H1 (cell line): ENCODE measurements around the gene SEC11A. TPM values are rescaled to one million over a fixed set of nuclear protein-coding genes. Genes with fewer than 3 reads are reported as not detected.

Experiments
- CTCF ChIA-PET: fragments of 300-600 bp; sonication (Branson Sonifier 250); formaldehyde crosslinking; loops from one replicate; lab custom pipeline; 2021; ENCODE audit not compliant: partially characterized antibody; lab: Charles Lee
- POLR2A ChIA-PET: fragments of 300-600 bp; sonication (Branson Sonifier 250); formaldehyde crosslinking; loops from one replicate; lab custom pipeline; 2021; ENCODE audit warnings: inconsistent platforms; ENCODE audit not compliant: partially characterized antibody; lab: Charles Lee
- DNase-seq, 2 experiments: peaks; one replicate each; pipeline versions ENCODE4 v3.0.0 to v3.0.0-alpha.2; 2010 to 2022; ENCODE audit warnings: low spot score in 2 of 2, low read depth in 1 of 2, mixed read lengths in 1 of 2
- FAIRE-seq: peaks from 2 replicates; lab custom pipeline; 2011; peaks lifted over from hg19 to GRCh38; lab: Jason Lieb, UNC
- H2AFZ ChIP-seq: 2 replicates; pipeline ENCODE4 v1.8.1; 2012; ENCODE audit warnings: low read length, inconsistent platforms
- H2AK5ac ChIP-seq: 2 replicates; pipeline ENCODE4 v1.6.1; 2013; ENCODE audit warnings: low read depth, low read length
- H2BK120ac ChIP-seq: replicated peaks from 2 replicates; pipeline ENCODE3; 2013; ENCODE audit warnings: low read depth, low read length, inconsistent platforms
- H2BK12ac ChIP-seq: 2 replicates; pipeline ENCODE4 v1.6.1; 2013; ENCODE audit warnings: low read depth, low read length
- H2BK15ac ChIP-seq: 2 replicates; pipeline ENCODE4 v1.6.1; 2013; ENCODE audit warnings: low read length
- H2BK20ac ChIP-seq: 2 replicates; pipeline ENCODE4 v1.6.1; 2013; ENCODE audit warnings: low read length
- H2BK5ac ChIP-seq: 2 replicates; pipeline ENCODE4 v1.6.1; 2013; ENCODE audit warnings: low read depth, low read length
- H3K14ac ChIP-seq: 2 replicates; pipeline ENCODE4 v1.6.1; 2013; ENCODE audit warnings: inconsistent platforms; ENCODE audit not compliant: insufficient read length
- H3K18ac ChIP-seq: 2 replicates; pipeline ENCODE4 v1.6.1; 2013; ENCODE audit warnings: low read length; ENCODE audit errors: extremely low read depth
- H3K23ac ChIP-seq: 2 replicates; pipeline ENCODE4 v1.6.1; 2013; ENCODE audit warnings: inconsistent platforms; ENCODE audit not compliant: insufficient read length
- H3K23me2 ChIP-seq: 2 replicates; pipeline ENCODE4 v1.6.1; 2013; ENCODE audit warnings: low read depth, low read length
- H3K27ac ChIP-seq: 2 replicates; pipeline ENCODE4 v1.6.1; 2011; ENCODE audit warnings: low read depth, low read length, inconsistent platforms
- H3K27me3 ChIP-seq, 4 experiments: replicated peaks in 1 of 4; 1 replicate in 1 of 4; 2 replicates in 3 of 4; pipeline versions ENCODE4 v1.6.1 to v1.8.1; 2011 to 2013; ENCODE audit warnings: low read length in 3 of 4, mild to moderate bottlenecking in 3 of 4, inconsistent platforms in 2 of 4, mixed read lengths in 2 of 4, moderate library complexity in 1 of 4; ENCODE audit not compliant: control insufficient read depth in 3 of 4, insufficient read depth in 3 of 4; ENCODE audit errors: extremely low read depth in 1 of 4
- H3K36me3 ChIP-seq, 4 experiments: 2 replicates each; pipeline versions ENCODE4 v1.6.1 to v1.8.1; 2011 to 2013; ENCODE audit warnings: mild to moderate bottlenecking in 4 of 4, low read length in 3 of 4, moderate library complexity in 2 of 4, control low read depth in 1 of 4, inconsistent platforms in 1 of 4; ENCODE audit not compliant: insufficient read depth in 4 of 4, control insufficient read depth in 2 of 4
- H3K4ac ChIP-seq: replicated peaks from 2 replicates; pipeline ENCODE3; 2013; ENCODE audit warnings: low read length, low read depth, mixed read lengths, inconsistent platforms; ENCODE audit not compliant: insufficient read length
- H3K4me1 ChIP-seq, 4 experiments: replicated peaks in 1 of 4; 1 replicate in 1 of 4; 2 replicates in 3 of 4; pipeline versions ENCODE4 v1.6.1 to v1.8.1; 2011 to 2013; ENCODE audit warnings: low read length in 3 of 4, inconsistent platforms in 2 of 4, mixed read lengths in 1 of 4; ENCODE audit not compliant: insufficient read depth in 4 of 4, control insufficient read depth in 3 of 4
- H3K4me2 ChIP-seq, 2 experiments: 2 replicates each; pipeline versions ENCODE4 v1.6.1 to v1.8.1; 2011 to 2013; ENCODE audit warnings: low read depth in 2 of 2, low read length in 2 of 2, control low read depth in 1 of 2, inconsistent platforms in 1 of 2, mild to moderate bottlenecking in 1 of 2; ENCODE audit not compliant: insufficient read depth in 1 of 2
- H3K4me3 ChIP-seq, 4 experiments: fragments of 200-600, 300-600 bp in 1 of 4; sonication (generic), shearing (Covaris generic), sonication (Bioruptor Twin) in 1 of 4; 2 replicates each; pipeline versions ENCODE4 v1.5.1 to v1.8.1; 2011 to 2016; ENCODE audit warnings: low read length in 4 of 4, low read depth in 3 of 4, control low read depth in 2 of 4, inconsistent platforms in 2 of 4, mild to moderate bottlenecking in 2 of 4, mixed read lengths in 1 of 4, moderate library complexity in 1 of 4; ENCODE audit not compliant: insufficient read depth in 2 of 4; ENCODE audit errors: extremely low read depth in 1 of 4
- H3K56ac ChIP-seq: replicated peaks from 2 replicates; pipeline ENCODE3; 2013; ENCODE audit warnings: low read depth, mild to moderate bottlenecking, mixed read lengths, low read length, inconsistent platforms; ENCODE audit not compliant: insufficient read length
- H3K79me1 ChIP-seq: 2 replicates; pipeline ENCODE4 v1.6.1; 2013; ENCODE audit warnings: low read depth, low read length, control low read depth
- H3K79me2 ChIP-seq, 2 experiments: 2 replicates each; pipeline versions ENCODE4 v1.6.1 to v1.8.1; 2012 to 2013; ENCODE audit warnings: low read length in 2 of 2, mild to moderate bottlenecking in 2 of 2, inconsistent platforms in 1 of 2; ENCODE audit not compliant: insufficient read depth in 2 of 2, control insufficient read depth in 1 of 2
- H3K9ac ChIP-seq, 4 experiments: replicated peaks in 1 of 4; 1 replicate in 1 of 4; 2 replicates in 3 of 4; pipeline versions ENCODE4 v1.6.1 to v1.8.1; 2011 to 2013; ENCODE audit warnings: low read depth in 3 of 4, low read length in 3 of 4, control low read depth in 2 of 4, mild to moderate bottlenecking in 2 of 4, moderate library complexity in 2 of 4, inconsistent platforms in 1 of 4; ENCODE audit errors: extremely low read depth in 1 of 4
- H3K9me3 ChIP-seq, 2 experiments: 2 replicates each; pipeline versions ENCODE4 v1.6.1 to v1.8.1; 2012 to 2013; ENCODE audit warnings: mild to moderate bottlenecking in 2 of 2, moderate library complexity in 2 of 2, control low read depth in 1 of 2, inconsistent platforms in 1 of 2, low read depth in 1 of 2, low read length in 1 of 2, mixed read lengths in 1 of 2; ENCODE audit not compliant: insufficient read depth in 2 of 2
- H4K20me1 ChIP-seq, 2 experiments: replicated peaks in 1 of 2; 2 replicates each; pipeline versions ENCODE3 to v1.8.1; 2011 to 2013; ENCODE audit warnings: inconsistent platforms in 2 of 2, low read length in 2 of 2, mild to moderate bottlenecking in 1 of 2; ENCODE audit not compliant: insufficient read depth in 2 of 2, control insufficient read depth in 1 of 2
- H4K5ac ChIP-seq: 2 replicates; pipeline ENCODE4 v1.6.1; 2013; ENCODE audit warnings: low read length, low read depth, mixed read lengths, inconsistent platforms; ENCODE audit not compliant: insufficient read length
- H4K8ac ChIP-seq: 2 replicates; pipeline ENCODE4 v1.8.0; 2013; ENCODE audit warnings: mild to moderate bottlenecking, moderate library complexity, low read length, inconsistent platforms; ENCODE audit not compliant: insufficient read depth; ENCODE audit errors: extremely low read depth
- H4K91ac ChIP-seq: replicated peaks from 2 replicates; pipeline ENCODE3; 2013; ENCODE audit warnings: low read length, mixed read lengths, inconsistent platforms; ENCODE audit not compliant: insufficient read length
- E2F6 ChIP-seq: IDR thresholded peaks from 2 replicates; pipeline ENCODE4 v1.6.1; 2012; ENCODE audit warnings: inconsistent platforms
- FOSL1 ChIP-seq: IDR thresholded peaks from 2 replicates; pipeline ENCODE4 v1.6.1; 2011; ENCODE audit warnings: mild to moderate bottlenecking, low read depth, low read length, moderate library complexity; ENCODE audit not compliant: insufficient read depth
- GABPA ChIP-seq: IDR thresholded peaks from 2 replicates; pipeline ENCODE4 v1.6.1; 2011; ENCODE audit warnings: mild to moderate bottlenecking, low read length, moderate library complexity, borderline replicate concordance; ENCODE audit not compliant: insufficient read depth
- JUN ChIP-seq: IDR thresholded peaks from 2 replicates; pipeline ENCODE4 v1.6.1; 2011; ENCODE audit warnings: low read depth, mild to moderate bottlenecking, improper control_type of control experiment, low read length
- POLR2AphosphoS5 ChIP-seq: IDR thresholded peaks from 2 replicates; pipeline ENCODE4 v1.6.1; 2011; ENCODE audit warnings: low read depth, low read length
- TCF12 ChIP-seq: IDR thresholded peaks from 2 replicates; pipeline ENCODE4 v1.6.1; 2011; ENCODE audit warnings: low read depth, mild to moderate bottlenecking, low read length
- WGBS, 2 experiments: shearing (Covaris generic) in 1 of 2; methylation state at CpG; one replicate each; pipeline versions ENCODE4 v1.1.6 to v1.1.7; 2013 to 2015; ENCODE audit warnings: low lambda C conversion rate in 2 of 2, mixed read lengths in 2 of 2, inconsistent platforms in 1 of 2, low coverage in 1 of 2, missing lambda C conversion rate in 1 of 2; ENCODE audit not compliant: insufficient replicate concordance in 2 of 2, insufficient coverage in 1 of 2, insufficient read length in 1 of 2; ENCODE audit errors: extremely low coverage in 1 of 2, missing lambda C conversion rate in 1 of 2; 5-methylcytosine and 5-hydroxymethylcytosine counted together
- polyA plus RNA-seq, 7 experiments: library from polyadenylated mRNA; depleted of rRNA in 3 of 7; stranded (reverse) in 5 of 7; unstranded in 2 of 7; fragments of >200 nt in 5 of 7; fragments of 200-250 nt in 2 of 7; gene quantifications; 1 replicate in 5 of 7; 2 replicates in 1 of 7; 4 replicates in 1 of 7; pipeline versions ENCODE4 v1.2.1 to v1.2.3, GENCODE V29; 2011 to 2013; ENCODE audit warnings: missing spikeins in 2 of 7, mixed read lengths in 2 of 7
- total RNA-seq: library from RNA; stranded (reverse); fragmentation: NEBNext Ultra II Directional; extraction: Animal tissue kit (Norgen Biotek cat#: 25700); gene quantifications from 2 replicates; pipeline ENCODE4 v1.2.1, GENCODE V29; 2021

Gene SEC11A
- total and polyA plus RNA-seq, 2 of the 8 experiments (the other 6 are each of a cell fraction or from before 2014, with no cell fraction given), result 268 to 316 TPM

- Histone ChIP-seq H3K56ac (no peak overlapping the region), H3K9me3 (no peaks in the 10 kb centered on the region), H3K36me3 (no peaks in the 10 kb centered on the region), H3K27ac (no peak overlapping the region), H4K8ac (no peak overlapping the region), H2AFZ (no peak overlapping the region), H3K4me2 (no peak overlapping the region), H3K4me3 (no peak overlapping the region), H3K18ac (no peak overlapping the region), H3K4ac (no peak overlapping the region), H4K91ac (no peak overlapping the region), H2BK120ac (no peak overlapping the region), H3K23ac (no peak overlapping the region), H3K14ac (no peak overlapping the region), H2BK20ac (no peak overlapping the region), H2BK5ac (no peak overlapping the region), H3K23me2 (no peaks in the 10 kb centered on the region), H3K9ac (no peak overlapping the region), H2AK5ac (no peak overlapping the region), H2BK12ac (no peak overlapping the region), H3K4me1 (peaks cover 0 to 2% (median 0%) of the 10 kb centered on the region in 4 experiments; a peak in 1 of 7 replicates), H2BK15ac (no peak overlapping the region), H3K79me1 (peaks cover 13% of the 10 kb centered on the region), H3K27me3 (no peaks in the 10 kb centered on the region), H4K20me1 (peaks cover 3 to 6% of the 10 kb centered on the region in 2 experiments), H3K79me2 (peaks cover 15 to 92% of the 10 kb centered on the region in 2 experiments), H4K5ac (no peak overlapping the region)
- ChIA-PET CTCF (no interaction called here), POLR2A (interaction anchor here (0.6 kb wide), 1 partner anchor 64 kb away, joined by 3 read pairs; no protein-coding TSS in a partner anchor)
- FAIRE-seq, result no peak
- TF ChIP-seq POLR2AphosphoS5, result no peak
- no peak for TF ChIP-seq FOSL1
- TF ChIP-seq E2F6, result no peak
- no peak for TF ChIP-seq JUN
- no peak for TF ChIP-seq TCF12
- TF ChIP-seq GABPA, result no peak
- DNase-seq, result no peak
- 100% methylated on average over 1 of the region's 1 CpG; no CpG with 5 or more reads in 1 of the 2 experiments for WGBS, 2 experiments
These were observed 44.3 kb upstream of the SEC11A start for GRCh38 chr15:84760219-84760618.
